SU-DHL-6 (cell line): ENCODE measurements around the gene USP47.

Source experiments
- H2AFZ ChIP-seq: fragments of 200-600 bp; sonication (generic); 2 replicates; pipeline ENCODE4 v1.6.1; 2014; ENCODE audit warnings: low read depth, mild to moderate bottlenecking, moderate library complexity, mixed read lengths, antibody characterized with exemption, low read length; ENCODE audit not compliant: severe bottlenecking
- H3F3A ChIP-seq: fragments of 200-600 bp; shearing (Covaris generic); 2 replicates; pipeline ENCODE4 v1.6.0; 2016; ENCODE audit warnings: antibody characterized with exemption, mild to moderate bottlenecking; ENCODE audit not compliant: insufficient read depth
- H3K27ac ChIP-seq: fragments of 200-600 bp; sonication (generic); 2 replicates; pipeline ENCODE4 v1.5.1; 2016; ENCODE audit warnings: low read depth, mild to moderate bottlenecking, low read length, moderate library complexity, mixed read lengths
- H3K27me3 ChIP-seq: fragments of 200-600 bp; sonication (generic), shearing (Covaris generic); 2 replicates; pipeline ENCODE4 v1.6.0; 2014; ENCODE audit warnings: mild to moderate bottlenecking, low read length
- H3K36me3 ChIP-seq: fragments of 200-600 bp; sonication (generic); 2 replicates; pipeline ENCODE4 v1.6.1; 2014; ENCODE audit warnings: mild to moderate bottlenecking, low read length, mixed read lengths
- H3K4me2 ChIP-seq: fragments of 300-600, 200-600 bp; shearing (Covaris generic), sonication (generic); 2 replicates; pipeline ENCODE4 v1.6.0; 2014; ENCODE audit warnings: low read length, low read depth, mild to moderate bottlenecking; ENCODE audit not compliant: poor library complexity, severe bottlenecking
- H3K4me3 ChIP-seq: fragments of 200-600 bp; sonication (generic); 2 replicates; pipeline ENCODE4 v1.5.1; 2014; ENCODE audit warnings: antibody characterized with exemption, low read length, mild to moderate bottlenecking, mixed read lengths; ENCODE audit not compliant: insufficient read depth, poor library complexity, severe bottlenecking
- H3K79me2 ChIP-seq: fragments of 200-600 bp; sonication (generic); 2 replicates; pipeline ENCODE4 v1.6.1; 2014; ENCODE audit warnings: mild to moderate bottlenecking, low read length, moderate library complexity; ENCODE audit not compliant: insufficient read depth
- H3K9ac ChIP-seq: fragments of 200-600 bp; sonication (generic); 2 replicates; pipeline ENCODE4 v1.7.0; 2014; ENCODE audit warnings: mild to moderate bottlenecking, low read length
- H3K9me2 ChIP-seq: fragments of 200-600 bp; sonication (generic); replicated peaks from 2 replicates; pipeline ENCODE4 v1.6.1; 2014; ENCODE audit warnings: low read length; ENCODE audit not compliant: insufficient read depth
- H3K9me3 ChIP-seq: fragments of 200-600 bp; sonication (generic); 2 replicates; pipeline ENCODE4 v1.6.1; 2014; ENCODE audit warnings: low read length, mixed read lengths; ENCODE audit not compliant: insufficient read depth
- H4K20me1 ChIP-seq: fragments of 200-600 bp; sonication (generic); 2 replicates; pipeline ENCODE4 v1.6.1; 2014; ENCODE audit warnings: low read depth, mild to moderate bottlenecking, antibody characterized with exemption, low read length, moderate library complexity, mixed read lengths
- EZH2phosphoT487 ChIP-seq: fragments of 200-600 bp; sonication (generic), shearing (Covaris generic); conservative IDR thresholded peaks from 2 replicates; pipeline ENCODE4 v1.6.1; 2018; ENCODE audit warnings: mild to moderate bottlenecking, antibody characterized with exemption, low read length, moderate library complexity, mixed read lengths
- TF ChIP-seq, protein P1 (sequence below): fragments of 200-600 bp; sonication (generic); IDR thresholded peaks from one replicate; pipeline ENCODE4 v1.5.1; 2017; ENCODE audit warnings: antibody characterized with exemption, mild to moderate bottlenecking, low read length, moderate library complexity; ENCODE audit not compliant: insufficient read depth, poor library complexity, severe bottlenecking

The USP47 gene

DNA sequence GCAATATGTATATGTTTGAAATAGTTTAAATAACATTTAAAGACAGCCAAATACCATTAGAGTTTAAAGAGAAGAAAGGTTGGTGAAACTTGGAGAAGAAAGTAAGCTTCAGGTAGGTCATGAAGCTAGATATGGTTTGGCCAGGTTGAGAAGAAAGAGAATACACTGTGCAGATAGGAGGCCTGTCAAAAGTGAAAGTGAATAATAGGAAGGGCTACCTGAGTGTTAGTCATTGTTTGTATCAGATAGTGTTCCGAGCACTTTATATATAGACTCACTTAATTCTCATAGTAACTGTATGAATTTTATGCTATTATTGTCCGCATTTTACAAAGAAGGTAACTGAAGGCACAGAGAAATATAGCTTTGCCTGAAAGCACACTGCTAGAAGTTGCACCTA, 56.9 kb downstream of the USP47 start:
- Histone ChIP-seq H3K4me2 (no peak overlapping the region), H3K36me3 (peaks cover 12% of the 10 kb centered on the region), H3K9ac (no peak overlapping the region), H3K9me3 (no peaks in the 10 kb centered on the region), H4K20me1 (no peaks in the 10 kb centered on the region), H3K27ac (no peak overlapping the region), H3F3A (no peaks in the 10 kb centered on the region), H3K9me2 (no peaks in the 10 kb centered on the region), H3K79me2 (no peaks in the 10 kb centered on the region), H2AFZ (no peak overlapping the region), H3K4me3 (no peak overlapping the region), H3K27me3 (no peaks in the 10 kb centered on the region)
- TF ChIP-seq EZH2phosphoT487 = no peak
- TF ChIP-seq, protein P1, sequence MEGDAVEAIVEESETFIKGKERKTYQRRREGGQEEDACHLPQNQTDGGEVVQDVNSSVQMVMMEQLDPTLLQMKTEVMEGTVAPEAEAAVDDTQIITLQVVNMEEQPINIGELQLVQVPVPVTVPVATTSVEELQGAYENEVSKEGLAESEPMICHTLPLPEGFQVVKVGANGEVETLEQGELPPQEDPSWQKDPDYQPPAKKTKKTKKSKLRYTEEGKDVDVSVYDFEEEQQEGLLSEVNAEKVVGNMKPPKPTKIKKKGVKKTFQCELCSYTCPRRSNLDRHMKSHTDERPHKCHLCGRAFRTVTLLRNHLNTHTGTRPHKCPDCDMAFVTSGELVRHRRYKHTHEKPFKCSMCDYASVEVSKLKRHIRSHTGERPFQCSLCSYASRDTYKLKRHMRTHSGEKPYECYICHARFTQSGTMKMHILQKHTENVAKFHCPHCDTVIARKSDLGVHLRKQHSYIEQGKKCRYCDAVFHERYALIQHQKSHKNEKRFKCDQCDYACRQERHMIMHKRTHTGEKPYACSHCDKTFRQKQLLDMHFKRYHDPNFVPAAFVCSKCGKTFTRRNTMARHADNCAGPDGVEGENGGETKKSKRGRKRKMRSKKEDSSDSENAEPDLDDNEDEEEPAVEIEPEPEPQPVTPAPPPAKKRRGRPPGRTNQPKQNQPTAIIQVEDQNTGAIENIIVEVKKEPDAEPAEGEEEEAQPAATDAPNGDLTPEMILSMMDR = no peak

DNA sequence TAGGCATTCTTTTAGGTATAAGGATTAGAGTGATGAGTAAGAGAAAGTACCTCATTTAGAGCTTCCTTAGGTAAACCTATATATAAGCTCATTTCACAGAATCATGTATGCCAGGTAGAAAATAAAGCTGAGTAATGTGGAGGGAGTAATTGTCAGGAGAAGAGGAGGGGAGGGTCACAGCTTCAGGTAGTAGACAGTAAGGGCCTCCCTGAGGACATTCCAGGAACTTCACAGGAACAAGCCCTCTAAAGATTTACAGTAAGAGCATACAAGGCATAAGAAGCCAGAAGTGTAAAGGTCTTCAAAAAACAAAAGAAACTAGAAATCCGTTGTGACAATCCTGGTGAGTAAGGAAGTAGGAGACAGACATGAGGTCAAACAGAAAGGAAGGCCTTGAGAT, 57.6 kb downstream of the USP47 start:
- no peak overlapping the region for H3K27ac ChIP-seq
- H3K9me3 ChIP-seq = no peaks in the 10 kb centered on the region
- H3K9ac ChIP-seq = no peak overlapping the region
- H3K27me3 ChIP-seq = no peaks in the 10 kb centered on the region
- H2AFZ ChIP-seq = no peak overlapping the region
- H3K79me2 ChIP-seq = no peaks in the 10 kb centered on the region
- no peaks in the 10 kb centered on the region for H4K20me1 ChIP-seq
- H3F3A ChIP-seq = no peaks in the 10 kb centered on the region
- H3K4me2 ChIP-seq = no peak overlapping the region
- H3K36me3 ChIP-seq = peaks cover 12% of the 10 kb centered on the region
- no peaks in the 10 kb centered on the region for H3K9me2 ChIP-seq
- H3K4me3 ChIP-seq = no peak overlapping the region
- TF ChIP-seq EZH2phosphoT487 = no peak
- TF ChIP-seq, protein P1 = no peak

DNA sequence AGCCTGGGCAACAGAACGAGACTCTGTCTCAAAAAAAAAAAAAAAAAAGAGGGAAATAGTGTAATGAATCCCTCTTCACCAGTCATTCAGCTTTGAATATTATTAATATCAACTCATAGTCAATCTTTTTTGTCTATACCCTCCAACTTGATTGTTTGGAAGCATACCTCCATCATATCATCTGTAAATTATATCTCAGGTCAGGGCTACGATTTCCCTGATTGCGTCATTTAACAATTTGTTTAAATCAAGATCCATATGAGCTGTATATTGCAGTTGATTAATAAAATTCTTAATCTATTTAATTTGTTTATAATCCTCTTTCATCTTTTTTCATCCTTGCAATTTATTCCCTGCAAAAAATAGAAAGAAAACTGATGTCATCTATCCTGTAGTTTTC, 60.2 kb downstream of the USP47 start:
- H3K9me3 ChIP-seq = no peaks in the 10 kb centered on the region
- H2AFZ ChIP-seq = no peak overlapping the region
- H3K79me2 ChIP-seq = no peaks in the 10 kb centered on the region
- H3K36me3 ChIP-seq = peaks cover 25% of the 10 kb centered on the region
- H3K27me3 ChIP-seq = no peaks in the 10 kb centered on the region
- no peak overlapping the region for H3K4me2 ChIP-seq
- no peak overlapping the region for H3K27ac ChIP-seq
- H4K20me1 ChIP-seq = no peaks in the 10 kb centered on the region
- H3F3A ChIP-seq = no peaks in the 10 kb centered on the region
- no peak for TF ChIP-seq EZH2phosphoT487
- TF ChIP-seq, protein P1 = no peak
- no peaks in the 10 kb centered on the region for H3K9me2 ChIP-seq
- H3K4me3 ChIP-seq = no peak overlapping the region
- H3K9ac ChIP-seq = no peak overlapping the region

GRCh38 chr11:11909727-11910126, 68.0 kb downstream of the USP47 start:
- peaks cover 18% of the 10 kb centered on the region for H3K36me3 ChIP-seq
- no peaks in the 10 kb centered on the region for H3K9me3 ChIP-seq
- no peak overlapping the region for H3K4me3 ChIP-seq
- no peaks in the 10 kb centered on the region for H3K27me3 ChIP-seq
- H3K79me2 ChIP-seq = no peaks in the 10 kb centered on the region
- H3K9me2 ChIP-seq = no peaks in the 10 kb centered on the region
- H3K4me2 ChIP-seq = no peak overlapping the region
- no peak overlapping the region for H3K27ac ChIP-seq
- H2AFZ ChIP-seq = no peak overlapping the region
- no peaks in the 10 kb centered on the region for H3F3A ChIP-seq
- TF ChIP-seq, protein P1 = no peak
- TF ChIP-seq EZH2phosphoT487 = no peak
- H3K9ac ChIP-seq = no peak overlapping the region
- no peaks in the 10 kb centered on the region for H4K20me1 ChIP-seq
